HepG2 (cell line): ENCODE measurements around the gene CYP19A1. TPM values are rescaled to one million over a fixed set of nuclear protein-coding genes. Genes with fewer than 3 reads are reported as not detected.

Experiments
- ATAC-seq: fragments of 200-7000 bp; cut with Tn5 transposase; 3 replicates; pipeline ENCODE4 v1.9.1; 2020; ENCODE audit warnings: mild to moderate bottlenecking, moderate library complexity
- BruUV-seq: library from RNA; stranded (reverse); fragments of 400-500 nt; replicated peaks from 2 replicates; lab custom pipeline; 2021; lab: Mats Ljungman, UMichigan
- CTCF ChIA-PET: fragments of 300-600 bp; formaldehyde crosslinking; extraction: SDS; loops from one replicate; lab custom pipeline; 2021; ENCODE audit warnings: low total read pairs, inconsistent platforms, low intra/inter-chr PET ratio; lab: Yijun Ruan, JAX
- POLR2A ChIA-PET: fragments of 350-600 bp; sonication (Branson Sonifier 250); formaldehyde crosslinking; loops from one replicate; lab custom pipeline; 2020; ENCODE audit warnings: antibody characterized with exemption, inconsistent platforms; lab: Yijun Ruan, JAX
- DNase-seq: peaks from one replicate; pipeline ENCODE4 v3.0.0-alpha.2; 2015; ENCODE audit warnings: low spot score
- FAIRE-seq: peaks from 3 replicates; lab custom pipeline; 2011; peaks lifted over from hg19 to GRCh38; lab: Jason Lieb, UNC
- H2AFZ ChIP-seq: one replicate; pipeline ENCODE4 v1.6.1; 2011; ENCODE audit warnings: low read length, inconsistent platforms
- H3K27ac ChIP-seq: fragments of 300-600 bp; 3 replicates; pipeline ENCODE4 v1.8.0; 2011; ENCODE audit warnings: mixed run types, mild to moderate bottlenecking, mixed read lengths, low read length, inconsistent platforms; ENCODE audit not compliant: insufficient read depth; ENCODE audit errors: extremely low read length
- H3K27me3 ChIP-seq, 2 experiments: fragments of 200-600 bp in 1 of 2; 2 replicates in 1 of 2; 3 replicates in 1 of 2; pipeline versions ENCODE4 v1.6.0 to v1.8.0; 2011; ENCODE audit warnings: low read length in 2 of 2, mild to moderate bottlenecking in 2 of 2, moderate library complexity in 2 of 2, inconsistent platforms in 1 of 2; ENCODE audit not compliant: insufficient read depth in 2 of 2, control insufficient read depth in 1 of 2
- H3K36me3 ChIP-seq, 2 experiments: fragments of 200-600 bp in 1 of 2; replicated peaks in 1 of 2; 2 replicates in 1 of 2; 3 replicates in 1 of 2; pipeline versions ENCODE4 v1.5.1 to v1.8.0; 2011; ENCODE audit warnings: low read length in 2 of 2, inconsistent platforms in 1 of 2; ENCODE audit not compliant: insufficient read depth in 2 of 2, control insufficient read depth in 1 of 2
- H3K4me1 ChIP-seq: 2 replicates; pipeline ENCODE4 v1.5.1; 2012; ENCODE audit warnings: low read length, inconsistent platforms; ENCODE audit not compliant: insufficient read depth
- H3K4me2 ChIP-seq: 2 replicates; pipeline ENCODE4 v1.6.0; 2011; ENCODE audit warnings: low read depth, low read length, inconsistent platforms
- H3K4me3 ChIP-seq, 3 experiments: fragments of 200-600 bp in 1 of 3; sonication (generic), shearing (Covaris generic) in 1 of 3; replicated peaks in 1 of 3; 2 replicates each; pipeline ENCODE4 v1.5.1; 2011 to 2016; ENCODE audit warnings: low read length in 3 of 3, inconsistent platforms in 2 of 3, low read depth in 2 of 3, mild to moderate bottlenecking in 2 of 3, control low read depth in 1 of 3, mixed read lengths in 1 of 3; ENCODE audit not compliant: insufficient read depth in 1 of 3
- H3K79me2 ChIP-seq: one replicate; pipeline ENCODE4 v1.6.1; 2011; ENCODE audit warnings: low read length, inconsistent platforms; ENCODE audit not compliant: insufficient read depth
- H3K9ac ChIP-seq: 2 replicates; pipeline ENCODE4 v1.6.0; 2011; ENCODE audit warnings: mild to moderate bottlenecking, low read depth, low read length, inconsistent platforms; ENCODE audit not compliant: insufficient read depth
- H3K9me3 ChIP-seq: 2 replicates; pipeline ENCODE4 v1.5.1; 2012; ENCODE audit warnings: mild to moderate bottlenecking, low read length
- H4K20me1 ChIP-seq: 2 replicates; pipeline ENCODE4 v1.6.0; 2011; ENCODE audit warnings: inconsistent platforms, mild to moderate bottlenecking, low read length, moderate library complexity; ENCODE audit not compliant: insufficient read depth
- ELF3 ChIP-seq: IDR thresholded peaks from 2 replicates; pipeline ENCODE4 v1.6.1; 2016; ENCODE audit warnings: missing genetic modification reagents, missing compliant biosample characterization
- ISX ChIP-seq: sonication (generic); formaldehyde crosslinking; conservative IDR thresholded peaks from 2 replicates; pipeline ENCODE4 v1.5.0; 2020; ENCODE audit warnings: missing genetic modification reagents
- KDM5A ChIP-seq: fragments of 200-600 bp; sonication (generic); IDR thresholded peaks from 2 replicates; pipeline ENCODE4 v1.7.0; 2018; ENCODE audit warnings: antibody characterized with exemption, mild to moderate bottlenecking, low read length, borderline replicate concordance
- PITX1 ChIP-seq: sonication (generic); formaldehyde crosslinking; IDR thresholded peaks from 2 replicates; pipeline ENCODE4 v1.5.1; 2020; ENCODE audit warnings: mild to moderate bottlenecking, missing genetic modification reagents
- PRPF4 ChIP-seq: fragments of 200-400 bp; formaldehyde crosslinking; IDR thresholded peaks from 2 replicates; pipeline ENCODE4 v1.6.1; 2016; ENCODE audit warnings: low read length, low read depth; ENCODE audit not compliant: poor library complexity, severe bottlenecking
- TAF15 ChIP-seq: fragments of 200-400 bp; formaldehyde crosslinking; IDR thresholded peaks from one replicate; pipeline ENCODE4 v1.6.1; 2018; ENCODE audit warnings: mild to moderate bottlenecking, low read depth, low read length; ENCODE audit not compliant: poor library complexity, severe bottlenecking
- ZNF564 ChIP-seq: sonication (generic); formaldehyde crosslinking; IDR thresholded peaks from 2 replicates; pipeline ENCODE4 v1.8.1; 2023; ENCODE audit warnings: mild to moderate bottlenecking, missing genetic modification reagents
- WGBS: methylation state at CpG from one replicate; pipeline ENCODE4 v1.1.6; 2017; ENCODE audit warnings: low lambda C conversion rate; 5-methylcytosine and 5-hydroxymethylcytosine counted together
- in situ Hi-C: cut with HindIII; loops from 2 replicates; pipeline ENCODE4 v1.10.0; 2017; ENCODE audit warnings: low pct_unique_long_range_greater_than_20kb; ENCODE audit not compliant: extremely low pct_ligation_motif_present
- intact Hi-C: fragments of 100-400 bp; cut with micrococcal nuclease; formaldehyde crosslinking; loops from one replicate; pipeline ENCODE4 v1.10.0; 2022; ENCODE audit not compliant: unreplicated experiment
- polyA plus RNA-seq, 8 experiments: library from polyadenylated mRNA; depleted of rRNA in 3 of 8; stranded (reverse) in 7 of 8; unstranded in 1 of 8; fragments of >200 nt; fragmentation: Illumina TruSeq in 4 of 8; extraction: Trizol in 4 of 8; gene quantifications; 2 replicates each; pipeline versions ENCODE4 v1.2.1 to v1.2.3, GENCODE V29; 2011 to 2016; ENCODE audit warnings: low read depth in 4 of 8, missing spikeins in 1 of 8, mixed read lengths in 1 of 8; ENCODE audit not compliant: insufficient read depth in 1 of 8
- total RNA-seq, 5 experiments: library from RNA; depleted of rRNA; stranded (reverse); fragments of >200 nt; fragmentation: Illumina TruSeq; extraction: Trizol; gene quantifications; 2 replicates each; pipeline ENCODE4 v1.2.3, GENCODE V29; 2016; ENCODE audit warnings: low read depth in 1 of 5
- TF ChIP-seq, protein P1 (sequence below): sonication (generic); formaldehyde crosslinking; IDR thresholded peaks from 2 replicates; pipeline ENCODE4 v1.4.0; 2020; ENCODE audit warnings: missing genetic modification reagents
- TF ChIP-seq, protein P2 (sequence below): sonication (generic); formaldehyde crosslinking; IDR thresholded peaks from 2 replicates; pipeline ENCODE4 v1.4.0; 2020; ENCODE audit warnings: mild to moderate bottlenecking, missing genetic modification reagents

Gene CYP19A1
- total and polyA plus RNA-seq, 2 of the 13 experiments (the other 11 are each of a cell fraction or from before 2014, with no cell fraction given): 10.9 to 23.0 TPM

DNA sequence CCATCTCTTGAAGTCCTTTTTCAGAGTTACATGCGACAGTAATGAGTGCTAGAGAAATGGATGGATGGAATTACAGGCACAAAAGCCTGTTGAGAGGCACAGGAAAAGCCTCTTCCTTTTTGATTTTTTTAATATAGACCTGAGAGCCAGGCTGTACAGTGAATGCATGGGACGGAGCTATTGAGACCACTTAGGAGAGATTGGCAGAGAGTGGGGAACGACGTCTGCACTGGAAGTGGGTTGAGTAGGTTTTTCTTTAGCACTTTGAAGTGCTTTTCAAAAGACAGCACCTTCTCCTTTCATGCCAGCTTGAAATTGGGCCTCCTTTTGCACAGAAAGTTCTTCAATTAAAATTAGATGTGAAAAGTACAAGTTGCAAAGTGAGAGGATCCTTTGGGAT is 40.0 kb upstream of the CYP19A1 start:
- FAIRE-seq (no peak), DNase-seq (no peak)
- no TSS peak for BruUV-seq
- no peaks in the 10 kb centered on the region for H3K4me1 ChIP-seq
- intact Hi-C loops: no loop called here
- H3K4me2 ChIP-seq: no peak overlapping the region
- CTCF ChIA-PET: interaction anchor here (1.1 kb wide), 2 partner anchors 91 to 97 kb away, joined by 4 to 5 read pairs; no protein-coding TSS in a partner anchor
- H3K9me3 ChIP-seq: no peaks in the 10 kb centered on the region
- no peaks in the 10 kb centered on the region for H3K79me2 ChIP-seq
- TF ChIP-seq PITX1 (no peak), ZNF564 (CRISPR knock-in tag) (no peak), ISX (CRISPR knock-in tag) (no peak), ELF3 (no peak), KDM5A (no peak), TAF15 (no peak), PRPF4 (no peak)
- TF ChIP-seq, protein P1, sequence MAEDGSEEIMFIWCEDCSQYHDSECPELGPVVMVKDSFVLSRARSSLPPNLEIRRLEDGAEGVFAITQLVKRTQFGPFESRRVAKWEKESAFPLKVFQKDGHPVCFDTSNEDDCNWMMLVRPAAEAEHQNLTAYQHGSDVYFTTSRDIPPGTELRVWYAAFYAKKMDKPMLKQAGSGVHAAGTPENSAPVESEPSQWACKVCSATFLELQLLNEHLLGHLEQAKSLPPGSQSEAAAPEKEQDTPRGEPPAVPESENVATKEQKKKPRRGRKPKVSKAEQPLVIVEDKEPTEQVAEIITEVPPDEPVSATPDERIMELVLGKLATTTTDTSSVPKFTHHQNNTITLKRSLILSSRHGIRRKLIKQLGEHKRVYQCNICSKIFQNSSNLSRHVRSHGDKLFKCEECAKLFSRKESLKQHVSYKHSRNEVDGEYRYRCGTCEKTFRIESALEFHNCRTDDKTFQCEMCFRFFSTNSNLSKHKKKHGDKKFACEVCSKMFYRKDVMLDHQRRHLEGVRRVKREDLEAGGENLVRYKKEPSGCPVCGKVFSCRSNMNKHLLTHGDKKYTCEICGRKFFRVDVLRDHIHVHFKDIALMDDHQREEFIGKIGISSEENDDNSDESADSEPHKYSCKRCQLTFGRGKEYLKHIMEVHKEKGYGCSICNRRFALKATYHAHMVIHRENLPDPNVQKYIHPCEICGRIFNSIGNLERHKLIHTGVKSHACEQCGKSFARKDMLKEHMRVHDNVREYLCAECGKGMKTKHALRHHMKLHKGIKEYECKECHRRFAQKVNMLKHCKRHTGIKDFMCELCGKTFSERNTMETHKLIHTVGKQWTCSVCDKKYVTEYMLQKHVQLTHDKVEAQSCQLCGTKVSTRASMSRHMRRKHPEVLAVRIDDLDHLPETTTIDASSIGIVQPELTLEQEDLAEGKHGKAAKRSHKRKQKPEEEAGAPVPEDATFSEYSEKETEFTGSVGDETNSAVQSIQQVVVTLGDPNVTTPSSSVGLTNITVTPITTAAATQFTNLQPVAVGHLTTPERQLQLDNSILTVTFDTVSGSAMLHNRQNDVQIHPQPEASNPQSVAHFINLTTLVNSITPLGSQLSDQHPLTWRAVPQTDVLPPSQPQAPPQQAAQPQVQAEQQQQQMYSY (CRISPR knock-in tag): no peak
- TF ChIP-seq, protein P2, sequence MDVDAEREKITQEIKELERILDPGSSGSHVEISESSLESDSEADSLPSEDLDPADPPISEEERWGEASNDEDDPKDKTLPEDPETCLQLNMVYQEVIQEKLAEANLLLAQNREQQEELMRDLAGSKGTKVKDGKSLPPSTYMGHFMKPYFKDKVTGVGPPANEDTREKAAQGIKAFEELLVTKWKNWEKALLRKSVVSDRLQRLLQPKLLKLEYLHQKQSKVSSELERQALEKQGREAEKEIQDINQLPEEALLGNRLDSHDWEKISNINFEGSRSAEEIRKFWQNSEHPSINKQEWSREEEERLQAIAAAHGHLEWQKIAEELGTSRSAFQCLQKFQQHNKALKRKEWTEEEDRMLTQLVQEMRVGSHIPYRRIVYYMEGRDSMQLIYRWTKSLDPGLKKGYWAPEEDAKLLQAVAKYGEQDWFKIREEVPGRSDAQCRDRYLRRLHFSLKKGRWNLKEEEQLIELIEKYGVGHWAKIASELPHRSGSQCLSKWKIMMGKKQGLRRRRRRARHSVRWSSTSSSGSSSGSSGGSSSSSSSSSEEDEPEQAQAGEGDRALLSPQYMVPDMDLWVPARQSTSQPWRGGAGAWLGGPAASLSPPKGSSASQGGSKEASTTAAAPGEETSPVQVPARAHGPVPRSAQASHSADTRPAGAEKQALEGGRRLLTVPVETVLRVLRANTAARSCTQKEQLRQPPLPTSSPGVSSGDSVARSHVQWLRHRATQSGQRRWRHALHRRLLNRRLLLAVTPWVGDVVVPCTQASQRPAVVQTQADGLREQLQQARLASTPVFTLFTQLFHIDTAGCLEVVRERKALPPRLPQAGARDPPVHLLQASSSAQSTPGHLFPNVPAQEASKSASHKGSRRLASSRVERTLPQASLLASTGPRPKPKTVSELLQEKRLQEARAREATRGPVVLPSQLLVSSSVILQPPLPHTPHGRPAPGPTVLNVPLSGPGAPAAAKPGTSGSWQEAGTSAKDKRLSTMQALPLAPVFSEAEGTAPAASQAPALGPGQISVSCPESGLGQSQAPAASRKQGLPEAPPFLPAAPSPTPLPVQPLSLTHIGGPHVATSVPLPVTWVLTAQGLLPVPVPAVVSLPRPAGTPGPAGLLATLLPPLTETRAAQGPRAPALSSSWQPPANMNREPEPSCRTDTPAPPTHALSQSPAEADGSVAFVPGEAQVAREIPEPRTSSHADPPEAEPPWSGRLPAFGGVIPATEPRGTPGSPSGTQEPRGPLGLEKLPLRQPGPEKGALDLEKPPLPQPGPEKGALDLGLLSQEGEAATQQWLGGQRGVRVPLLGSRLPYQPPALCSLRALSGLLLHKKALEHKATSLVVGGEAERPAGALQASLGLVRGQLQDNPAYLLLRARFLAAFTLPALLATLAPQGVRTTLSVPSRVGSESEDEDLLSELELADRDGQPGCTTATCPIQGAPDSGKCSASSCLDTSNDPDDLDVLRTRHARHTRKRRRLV (CRISPR knock-in tag): no peak
- TF ChIP-seq, all 625 proteins: peak for 0
- in situ Hi-C loops: loop anchor here (5.0 kb wide), 1 partner anchor 91 kb away; no protein-coding TSS in a partner anchor
- H4K20me1 ChIP-seq: no peaks in the 10 kb centered on the region
- no peaks in the 10 kb centered on the region; a peak in 1 of 5 replicates for H3K27me3 ChIP-seq
- no peak overlapping the region for H3K9ac ChIP-seq
- H3K4me3 ChIP-seq: no peak overlapping the region
- ATAC-seq: no peak
- H3K36me3 ChIP-seq: no peaks in the 10 kb centered on the region
- H3K27ac ChIP-seq: no peak overlapping the region
- WGBS: 55% methylated on average over 4 of the region's 4 CpGs
- POLR2A ChIA-PET: no interaction called here
- H2AFZ ChIP-seq: no peak overlapping the region
